HepG2 (cell line): ENCODE results near the gene KCNH1. TPM values are rescaled to one million over a fixed set of nuclear protein-coding genes. Genes with fewer than 3 reads are reported as not detected.

ENCODE experiments used
- ARHGAP35 ChIP-seq: sonication (generic); formaldehyde crosslinking; IDR thresholded peaks from 2 replicates; pipeline ENCODE4 v1.9.0; 2022; ENCODE audit warnings: mild to moderate bottlenecking, inconsistent platforms, moderate library complexity, missing genetic modification reagents, borderline replicate concordance
- EEA1 ChIP-seq: sonication (generic); formaldehyde crosslinking; IDR thresholded peaks from 2 replicates; pipeline ENCODE4 v1.5.1; 2020; ENCODE audit warnings: mild to moderate bottlenecking, missing genetic modification reagents, borderline replicate concordance
- MED1 ChIP-seq: sonication (generic); formaldehyde crosslinking; IDR thresholded peaks from 2 replicates; pipeline ENCODE4 v1.4.0; 2020; ENCODE audit warnings: missing genetic modification reagents
- MEF2D ChIP-seq: sonication (generic); formaldehyde crosslinking; IDR thresholded peaks from 2 replicates; pipeline ENCODE4 v1.5.1; 2020; ENCODE audit warnings: mild to moderate bottlenecking, missing genetic modification reagents
- MEIS1 ChIP-seq: sonication (generic); formaldehyde crosslinking; IDR thresholded peaks from 2 replicates; pipeline ENCODE4 v1.9.0; 2021; ENCODE audit warnings: mild to moderate bottlenecking, missing genetic modification reagents, moderate library complexity, borderline replicate concordance
- NFKBIZ ChIP-seq: IDR thresholded peaks from 2 replicates; pipeline ENCODE4 v1.6.1; 2018; ENCODE audit warnings: missing genetic modification reagents, missing compliant biosample characterization
- NR2C2 ChIP-seq: sonication (generic); formaldehyde crosslinking; IDR thresholded peaks from 2 replicates; pipeline ENCODE4 v1.4.0; 2020; ENCODE audit warnings: missing genetic modification reagents, mild to moderate bottlenecking, moderate library complexity, borderline replicate concordance
- PRDM15 ChIP-seq: sonication (generic); formaldehyde crosslinking; IDR thresholded peaks from 2 replicates; pipeline ENCODE4 v1.4.0; 2020; ENCODE audit warnings: missing genetic modification reagents
- SRY ChIP-seq: sonication (generic); formaldehyde crosslinking; IDR thresholded peaks from 2 replicates; pipeline ENCODE4 v1.8.0; 2022; ENCODE audit warnings: mild to moderate bottlenecking, missing genetic modification reagents
- ZNF251 ChIP-seq: sonication (generic); formaldehyde crosslinking; IDR thresholded peaks from 2 replicates; pipeline ENCODE4 v1.9.0; 2021; ENCODE audit warnings: mild to moderate bottlenecking, missing genetic modification reagents
- ZNF337 ChIP-seq: sonication (generic); formaldehyde crosslinking; IDR thresholded peaks from 2 replicates; pipeline ENCODE4 v1.5.1; 2020; ENCODE audit warnings: missing genetic modification reagents, low read depth, mild to moderate bottlenecking, borderline replicate concordance
- ZNF343 ChIP-seq: sonication (generic); formaldehyde crosslinking; IDR thresholded peaks from 2 replicates; pipeline ENCODE4 v1.4.0; 2020; ENCODE audit warnings: mild to moderate bottlenecking, missing genetic modification reagents
- ZNF432 ChIP-seq: sonication (generic); formaldehyde crosslinking; IDR thresholded peaks from 2 replicates; pipeline ENCODE4 v1.5.0; 2020; ENCODE audit warnings: missing genetic modification reagents, mild to moderate bottlenecking, borderline replicate concordance
- ZNF670 ChIP-seq: sonication (generic); formaldehyde crosslinking; IDR thresholded peaks from 2 replicates; pipeline ENCODE4 v1.8.0; 2022; ENCODE audit warnings: mild to moderate bottlenecking, missing genetic modification reagents, borderline replicate concordance
- ZNF766 ChIP-seq: sonication (generic); formaldehyde crosslinking; IDR thresholded peaks from 2 replicates; pipeline ENCODE4 v1.5.0; 2020; ENCODE audit warnings: missing genetic modification reagents, borderline replicate concordance
- polyA plus RNA-seq, 8 experiments: library from polyadenylated mRNA; depleted of rRNA in 3 of 8; stranded (reverse) in 7 of 8; unstranded in 1 of 8; fragments of >200 nt; fragmentation: Illumina TruSeq in 4 of 8; extraction: Trizol in 4 of 8; gene quantifications; 2 replicates each; pipeline versions ENCODE4 v1.2.1 to v1.2.3, GENCODE V29; 2011 to 2016; ENCODE audit warnings: low read depth in 4 of 8, missing spikeins in 1 of 8, mixed read lengths in 1 of 8; ENCODE audit not compliant: insufficient read depth in 1 of 8
- total RNA-seq, 5 experiments: library from RNA; depleted of rRNA; stranded (reverse); fragments of >200 nt; fragmentation: Illumina TruSeq; extraction: Trizol; gene quantifications; 2 replicates each; pipeline ENCODE4 v1.2.3, GENCODE V29; 2016; ENCODE audit warnings: low read depth in 1 of 5
- TF ChIP-seq, protein P1 (sequence below): sonication (generic); formaldehyde crosslinking; IDR thresholded peaks from 2 replicates; pipeline ENCODE4 v1.4.0; 2020; ENCODE audit warnings: missing genetic modification reagents
- TF ChIP-seq, protein P2 (sequence below): IDR thresholded peaks from 2 replicates; pipeline ENCODE4 v1.6.1; 2018; ENCODE audit warnings: missing genetic modification reagents
- TF ChIP-seq, protein P3 (sequence below): IDR thresholded peaks from 2 replicates; pipeline ENCODE4 v1.6.1; 2016; ENCODE audit warnings: control low read depth
- TF ChIP-seq, protein P4 (sequence below): sonication (generic); formaldehyde crosslinking; IDR thresholded peaks from 2 replicates; pipeline ENCODE4 v1.5.0; 2020; ENCODE audit warnings: missing genetic modification reagents

KCNH1 gene
- total and polyA plus RNA-seq, 2 of the 13 experiments (the other 11 are each of a cell fraction or from before 2014, with no cell fraction given) = not detected

- TF ChIP-seq, protein P1, sequence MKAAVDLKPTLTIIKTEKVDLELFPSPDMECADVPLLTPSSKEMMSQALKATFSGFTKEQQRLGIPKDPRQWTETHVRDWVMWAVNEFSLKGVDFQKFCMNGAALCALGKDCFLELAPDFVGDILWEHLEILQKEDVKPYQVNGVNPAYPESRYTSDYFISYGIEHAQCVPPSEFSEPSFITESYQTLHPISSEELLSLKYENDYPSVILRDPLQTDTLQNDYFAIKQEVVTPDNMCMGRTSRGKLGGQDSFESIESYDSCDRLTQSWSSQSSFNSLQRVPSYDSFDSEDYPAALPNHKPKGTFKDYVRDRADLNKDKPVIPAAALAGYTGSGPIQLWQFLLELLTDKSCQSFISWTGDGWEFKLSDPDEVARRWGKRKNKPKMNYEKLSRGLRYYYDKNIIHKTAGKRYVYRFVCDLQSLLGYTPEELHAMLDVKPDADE (CRISPR knock-in tag) = 0 out of 2 replicates have a peak, but pooled peaks have one; percentile 34
- TF ChIP-seq PRDM15 (no peak), ZNF432 (no peak), MEIS1 (CRISPR knock-in tag) (no peak), ARHGAP35 (CRISPR knock-in tag) (no peak), ZNF337 (no peak), ZNF670 (CRISPR knock-in tag) (no peak), ZNF251 (CRISPR knock-in tag) (no peak), MED1 (0 out of 2 replicates have a peak, but pooled peaks have one; percentile 22), ZNF766 (CRISPR knock-in tag) (no peak), MEF2D (CRISPR knock-in tag) (no peak), NFKBIZ (no peak), SRY (CRISPR knock-in tag) (no peak), EEA1 (CRISPR knock-in tag) (peak; percentile 56; the same call in 1 of the 2 replicates), ZNF343 (no peak), NR2C2 (CRISPR knock-in tag) (no peak)
- TF ChIP-seq, protein P2, sequence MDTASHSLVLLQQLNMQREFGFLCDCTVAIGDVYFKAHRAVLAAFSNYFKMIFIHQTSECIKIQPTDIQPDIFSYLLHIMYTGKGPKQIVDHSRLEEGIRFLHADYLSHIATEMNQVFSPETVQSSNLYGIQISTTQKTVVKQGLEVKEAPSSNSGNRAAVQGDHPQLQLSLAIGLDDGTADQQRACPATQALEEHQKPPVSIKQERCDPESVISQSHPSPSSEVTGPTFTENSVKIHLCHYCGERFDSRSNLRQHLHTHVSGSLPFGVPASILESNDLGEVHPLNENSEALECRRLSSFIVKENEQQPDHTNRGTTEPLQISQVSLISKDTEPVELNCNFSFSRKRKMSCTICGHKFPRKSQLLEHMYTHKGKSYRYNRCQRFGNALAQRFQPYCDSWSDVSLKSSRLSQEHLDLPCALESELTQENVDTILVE (CRISPR knock-in tag) = 0 out of 2 replicates have a peak, but pooled peaks have one; percentile 30
- TF ChIP-seq, protein P3, sequence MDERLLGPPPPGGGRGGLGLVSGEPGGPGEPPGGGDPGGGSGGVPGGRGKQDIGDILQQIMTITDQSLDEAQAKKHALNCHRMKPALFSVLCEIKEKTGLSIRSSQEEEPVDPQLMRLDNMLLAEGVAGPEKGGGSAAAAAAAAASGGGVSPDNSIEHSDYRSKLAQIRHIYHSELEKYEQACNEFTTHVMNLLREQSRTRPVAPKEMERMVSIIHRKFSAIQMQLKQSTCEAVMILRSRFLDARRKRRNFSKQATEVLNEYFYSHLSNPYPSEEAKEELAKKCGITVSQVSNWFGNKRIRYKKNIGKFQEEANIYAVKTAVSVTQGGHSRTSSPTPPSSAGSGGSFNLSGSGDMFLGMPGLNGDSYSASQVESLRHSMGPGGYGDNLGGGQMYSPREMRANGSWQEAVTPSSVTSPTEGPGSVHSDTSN (CRISPR knock-in tag) = no peak
- TF ChIP-seq, protein P4, sequence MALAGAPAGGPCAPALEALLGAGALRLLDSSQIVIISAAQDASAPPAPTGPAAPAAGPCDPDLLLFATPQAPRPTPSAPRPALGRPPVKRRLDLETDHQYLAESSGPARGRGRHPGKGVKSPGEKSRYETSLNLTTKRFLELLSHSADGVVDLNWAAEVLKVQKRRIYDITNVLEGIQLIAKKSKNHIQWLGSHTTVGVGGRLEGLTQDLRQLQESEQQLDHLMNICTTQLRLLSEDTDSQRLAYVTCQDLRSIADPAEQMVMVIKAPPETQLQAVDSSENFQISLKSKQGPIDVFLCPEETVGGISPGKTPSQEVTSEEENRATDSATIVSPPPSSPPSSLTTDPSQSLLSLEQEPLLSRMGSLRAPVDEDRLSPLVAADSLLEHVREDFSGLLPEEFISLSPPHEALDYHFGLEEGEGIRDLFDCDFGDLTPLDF = no peak
Measured at GRCh38 chr1:211133836-211134669, at the start of gene KCNH1 (continued).
